SW 1271 (cell line): ENCODE data around the gene IRS2.
A peak's percentile ranks its signal among the peaks of the same experiment; 100 is the strongest.

Source experiments
- DNase-seq, 2 experiments: peaks; one replicate each; lab custom pipeline; 2025; lab: John Stamatoyannopoulos, UW

Gene IRS2

GRCh38 chr13:109802936-109803335 lies 16.6 kb upstream of the IRS2 start:
- no peak for DNase-seq

- DNase-seq = no peak
These were observed 8.6 kb upstream of the IRS2 start for GRCh38 chr13:109795011-109795410.

GRCh38 chr13:109794095-109794494 lies 7.7 kb upstream of the IRS2 start:
- DNase-seq = no peak

GRCh38 chr13:109792416-109793059 lies 6.2 kb upstream of the IRS2 start:
- no peak for DNase-seq

GRCh38 chr13:109790942-109791605 lies 4.7 kb upstream of the IRS2 start:
- DNase-seq = peak in 1 of 2 experiments; percentile 1

- no peak for DNase-seq
These were observed 3.7 kb upstream of the IRS2 start for GRCh38 chr13:109790086-109790485.

GRCh38 chr13:109789262-109789661 lies 2.9 kb upstream of the IRS2 start:
- no peak for DNase-seq

- no peak for DNase-seq
These were observed 2.2 kb upstream of the IRS2 start for GRCh38 chr13:109788372-109789111.

- DNase-seq = peak in 1 of 2 experiments; percentile 8
These were observed 962 bp upstream of the IRS2 start for GRCh38 chr13:109787135-109787954.

- DNase-seq = no peak
These were observed 412 bp downstream of the IRS2 start for GRCh38 chr13:109785892-109786450.

GRCh38 chr13:109785141-109785891 lies 1.1 kb downstream of the IRS2 start:
- DNase-seq = peak in 1 of 2 experiments; percentile 0

GRCh38 chr13:109784590-109785140 lies 1.7 kb downstream of the IRS2 start:
- peak in 1 of 2 experiments; percentile 6 for DNase-seq

GRCh38 chr13:109783815-109784589 lies 2.4 kb downstream of the IRS2 start:
- no peak for DNase-seq

GRCh38 chr13:109783447-109783814 lies 3.0 kb downstream of the IRS2 start:
- no peak for DNase-seq

- no peak for DNase-seq
These were observed 3.5 kb downstream of the IRS2 start for GRCh38 chr13:109782823-109783431.

GRCh38 chr13:109782066-109782822 lies 4.1 kb downstream of the IRS2 start:
- DNase-seq = no peak

- no peak for DNase-seq
These were observed 4.9 kb downstream of the IRS2 start for GRCh38 chr13:109781384-109782065.

- DNase-seq = no peak
These were observed 5.5 kb downstream of the IRS2 start for GRCh38 chr13:109780845-109781383.
